SK-N-SH (cell line): Measurements from ENCODE around the gene CRIM1. TPM values are rescaled to one million over a fixed set of nuclear protein-coding genes. Genes with fewer than 3 reads are reported as not detected.

Experiments used
- CTCF ChIA-PET: fragments of 300-600, 350-600 bp; formaldehyde crosslinking; extraction: SDS; loops from one replicate; lab custom pipeline; 2021; lab: Yijun Ruan, JAX
- POLR2A ChIA-PET: fragments of 350-600 bp; sonication (Branson Sonifier 250); formaldehyde crosslinking; extraction: SDS; loops from one replicate; lab custom pipeline; 2020; ENCODE audit warnings: antibody characterized with exemption, inconsistent platforms; lab: Yijun Ruan, JAX
- DNase-seq: peaks from one replicate; pipeline ENCODE4 v3.0.0; 2012
- H2AFZ ChIP-seq: fragments of 200-600 bp; sonication (generic); 2 replicates; pipeline ENCODE4 v1.8.1; 2016; ENCODE audit warnings: antibody characterized with exemption, mild to moderate bottlenecking, low read depth
- H3F3A ChIP-seq: fragments of 200-600 bp; sonication (generic); replicated peaks from 2 replicates; pipeline ENCODE3; 2016; ENCODE audit warnings: antibody characterized with exemption, mild to moderate bottlenecking; ENCODE audit not compliant: insufficient read depth
- H3K27ac ChIP-seq, 2 experiments: fragments of 200-500 bp in 1 of 2; fragments of 200-600 bp in 1 of 2; sonication (Bioruptor generic) in 1 of 2; sonication (generic), shearing (Covaris generic) in 1 of 2; 2 replicates each; pipeline versions ENCODE4 v1.5.1 to v1.6.1; 2014 to 2016; ENCODE audit warnings: low read depth in 2 of 2, inconsistent platforms in 1 of 2, low read length in 1 of 2, mild to moderate bottlenecking in 1 of 2, mixed read lengths in 1 of 2
- H3K27me3 ChIP-seq: fragments of 200-600 bp; sonication (generic), shearing (Covaris generic); 2 replicates; pipeline ENCODE4 v1.6.1; 2016; ENCODE audit warnings: mixed run types; ENCODE audit not compliant: insufficient read depth
- H3K36me3 ChIP-seq, 2 experiments: fragments of 200-500 bp in 1 of 2; fragments of 200-600 bp in 1 of 2; sonication (Bioruptor generic) in 1 of 2; sonication (generic) in 1 of 2; replicated peaks in 1 of 2; 2 replicates each; pipeline versions ENCODE3 to v1.5.1; 2014 to 2016; ENCODE audit warnings: low read length in 1 of 2, mild to moderate bottlenecking in 1 of 2; ENCODE audit not compliant: insufficient read depth in 2 of 2, control insufficient read depth in 1 of 2
- H3K4me1 ChIP-seq, 2 experiments: fragments of 200-500 bp in 1 of 2; fragments of 200-600 bp in 1 of 2; sonication (Bioruptor generic) in 1 of 2; sonication (generic), shearing (Covaris generic) in 1 of 2; 2 replicates each; pipeline versions ENCODE4 v1.5.1 to v1.6.1; 2014 to 2016; ENCODE audit warnings: low read depth in 1 of 2, low read length in 1 of 2, mixed run types in 1 of 2; ENCODE audit not compliant: insufficient read depth in 2 of 2, control insufficient read depth in 1 of 2
- H3K4me2 ChIP-seq: fragments of 200-600 bp; sonication (generic), shearing (Covaris generic); 2 replicates; pipeline ENCODE4 v1.6.1; 2017; ENCODE audit warnings: mixed run types
- H3K4me3 ChIP-seq, 2 experiments: fragments of 200-500 bp in 1 of 2; fragments of 200-600 bp in 1 of 2; sonication (Bioruptor generic) in 1 of 2; sonication (generic), shearing (Covaris generic) in 1 of 2; 2 replicates each; pipeline versions ENCODE4 v1.5.1 to v1.8.1; 2014 to 2016; ENCODE audit warnings: low read depth in 2 of 2, inconsistent platforms in 1 of 2, low read length in 1 of 2, mild to moderate bottlenecking in 1 of 2, mixed read lengths in 1 of 2, moderate library complexity in 1 of 2
- H3K79me2 ChIP-seq: fragments of 200-600 bp; sonication (generic); 2 replicates; pipeline ENCODE4 v1.8.1; 2017; ENCODE audit warnings: mild to moderate bottlenecking; ENCODE audit not compliant: insufficient read depth
- H3K9ac ChIP-seq: fragments of 200-600 bp; sonication (generic); 2 replicates; pipeline ENCODE4 v1.6.1; 2017; ENCODE audit warnings: mixed run types
- H3K9me2 ChIP-seq: fragments of 200-600 bp; sonication (generic); 2 replicates; pipeline ENCODE4 v1.6.1; 2017; ENCODE audit warnings: mixed run types
- H3K9me3 ChIP-seq: fragments of 200-600 bp; sonication (generic); 2 replicates; pipeline ENCODE4 v1.6.1; 2017; ENCODE audit warnings: mixed run types, mild to moderate bottlenecking, moderate library complexity
- H4K20me1 ChIP-seq: fragments of 200-600 bp; sonication (generic); 2 replicates; pipeline ENCODE4 v1.6.1; 2017; ENCODE audit warnings: mild to moderate bottlenecking, mixed run types; ENCODE audit not compliant: insufficient read depth
- EP300 ChIP-seq, 2 experiments: IDR thresholded peaks; 2 replicates each; pipeline versions ENCODE4 v1.4.0 to v1.6.1; 2012; ENCODE audit warnings: borderline replicate concordance in 1 of 2, low read depth in 1 of 2, low read length in 1 of 2
- EZH2phosphoT487 ChIP-seq: fragments of 200-600 bp; sonication (generic); IDR thresholded peaks from 2 replicates; pipeline ENCODE4 v1.6.1; 2017; ENCODE audit warnings: low read depth, mixed run types, mild to moderate bottlenecking, antibody characterized with exemption, moderate library complexity, borderline replicate concordance
- FOXJ3 ChIP-seq: sonication (generic); formaldehyde crosslinking; IDR thresholded peaks from 2 replicates; pipeline ENCODE4 v1.5.1; 2020; ENCODE audit warnings: mild to moderate bottlenecking, missing genetic modification reagents
- GATA2 ChIP-seq: sonication (generic); formaldehyde crosslinking; IDR thresholded peaks from 2 replicates; pipeline ENCODE4 v1.5.0; 2020; ENCODE audit warnings: mild to moderate bottlenecking, missing genetic modification reagents
- JUND ChIP-seq: IDR thresholded peaks from 2 replicates; pipeline ENCODE4 v1.4.0; 2012
- MEF2A ChIP-seq: IDR thresholded peaks from 2 replicates; pipeline ENCODE4 v1.4.0; 2012; ENCODE audit warnings: low read depth, borderline replicate concordance
- NFIC ChIP-seq: IDR thresholded peaks from 2 replicates; pipeline ENCODE4 v1.4.0; 2012; ENCODE audit warnings: borderline replicate concordance
- REST ChIP-seq: IDR thresholded peaks from 2 replicates; pipeline ENCODE4 v1.6.1; 2012; ENCODE audit warnings: mild to moderate bottlenecking, low read depth, low read length, moderate library complexity
- RXRA ChIP-seq: IDR thresholded peaks from 2 replicates; pipeline ENCODE4 v1.4.0; 2012; ENCODE audit warnings: low read depth, mild to moderate bottlenecking, borderline replicate concordance
- SMC3 ChIP-seq: IDR thresholded peaks from 2 replicates; pipeline ENCODE4 v1.6.1; 2012; ENCODE audit warnings: low read depth, low read length, improper control_type of control experiment
- TEAD4 ChIP-seq: IDR thresholded peaks from 2 replicates; pipeline ENCODE4 v1.4.0; 2012; ENCODE audit warnings: mild to moderate bottlenecking, borderline replicate concordance; ENCODE audit not compliant: insufficient read depth
- USF1 ChIP-seq: IDR thresholded peaks from 2 replicates; pipeline ENCODE4 v1.4.0; 2012; ENCODE audit warnings: low read depth, borderline replicate concordance
- WGBS: methylation state at CpG from one replicate; pipeline ENCODE4 v1.1.6; 2017; ENCODE audit warnings: low lambda C conversion rate; 5-methylcytosine and 5-hydroxymethylcytosine counted together
- polyA plus RNA-seq, 3 experiments: library from polyadenylated mRNA; depleted of rRNA; stranded (reverse); fragments of >200 nt; gene quantifications; 2 replicates each; pipeline ENCODE4 v1.2.3, GENCODE V29; 2012

The CRIM1 gene
- polyA plus RNA-seq, 1 of the 3 experiments (the other 2 are of a cell fraction): 244 TPM

GRCh38 chr2:36427790-36428243, 72.2 kb downstream of the CRIM1 start:
- CTCF ChIA-PET: no interaction called here
- H4K20me1 ChIP-seq: peaks cover 83% of the 10 kb centered on the region
- no peak overlapping the region for H3K9ac ChIP-seq
- DNase-seq: no peak
- 71% methylated on average over 2 of the region's 2 CpGs for WGBS
- TF ChIP-seq REST (peak; percentile 98), GATA2 (no peak), EP300 (IDR thresholded peaks at IDR 0.05; ENCODE audit: borderline replicate concordance in 1 of 2, low read depth in 1 of 2, low read length in 1 of 2) (no peak), TEAD4 (no peak), SMC3 (no peak), EZH2phosphoT487 (no peak), USF1 (no peak), MEF2A (0 out of 2 replicates have a peak, but pooled peaks have one; percentile 27)
- H2AFZ ChIP-seq: no peak overlapping the region
- POLR2A ChIA-PET: no interaction called here
- H3K4me3 ChIP-seq: no peak overlapping the region
- peaks cover 81% of the 10 kb centered on the region for H3F3A ChIP-seq
- no peaks in the 10 kb centered on the region for H3K9me3 ChIP-seq
- H3K9me2 ChIP-seq: no peaks in the 10 kb centered on the region
- no peaks in the 10 kb centered on the region for H3K27me3 ChIP-seq
- H3K4me1 ChIP-seq: peaks cover 0 to 48% of the 10 kb centered on the region in 2 experiments
- H3K4me2 ChIP-seq: no peak overlapping the region
- H3K27ac ChIP-seq: peak overlapping the region in 1 of 2 experiments; percentile 95; a peak in 1 of 4 replicates
- peaks cover 100% of the 10 kb centered on the region for H3K79me2 ChIP-seq
- H3K36me3 ChIP-seq: peaks cover 13 to 43% of the 10 kb centered on the region in 2 experiments

GRCh38 chr2:36430549-36430948, 75.0 kb downstream of the CRIM1 start:
- CTCF ChIA-PET: no interaction called here
- H3F3A ChIP-seq: peaks cover 82% of the 10 kb centered on the region
- H2AFZ ChIP-seq: no peak overlapping the region
- H3K4me3 ChIP-seq: no peak overlapping the region; a peak in 1 of 4 replicates
- peak overlapping the region; percentile 32 for H3K4me2 ChIP-seq
- peak overlapping the region; percentile 4; the same call in 1 of the 2 replicates for H3K9ac ChIP-seq
- POLR2A ChIA-PET: no interaction called here
- H3K9me3 ChIP-seq: no peaks in the 10 kb centered on the region
- 38% methylated on average over 4 of the region's 4 CpGs for WGBS
- peaks cover 0 to 66% of the 10 kb centered on the region in 2 experiments for H3K4me1 ChIP-seq
- peaks cover 10 to 18% of the 10 kb centered on the region in 2 experiments for H3K36me3 ChIP-seq
- peaks cover 59% of the 10 kb centered on the region for H4K20me1 ChIP-seq
- no peaks in the 10 kb centered on the region for H3K27me3 ChIP-seq
- DNase-seq: no peak
- H3K9me2 ChIP-seq: no peaks in the 10 kb centered on the region
- H3K79me2 ChIP-seq: peaks cover 100% of the 10 kb centered on the region
- H3K27ac ChIP-seq: peak overlapping the region in 1 of 2 experiments; percentile 95; a peak in 2 of 4 replicates
- TF ChIP-seq NFIC: no peak
- no peak for TF ChIP-seq TEAD4
- TF ChIP-seq FOXJ3: no peak
- TF ChIP-seq GATA2: no peak
- TF ChIP-seq JUND: no peak
- no peak for TF ChIP-seq RXRA
